ENCODE measurements around the gene SRSF9. TPM values are rescaled to one million over a fixed set of nuclear protein-coding genes. Genes with fewer than 3 reads are reported as not detected.

SRSF9 gene
- polyA plus RNA-seq, 3 donors = 127 to 218 (median 200) TPM

GRCh38 chr12:120490833-120491512, 21.4 kb upstream of the SRSF9 start:
- peaks cover 9% of the 10 kb centered on the region for H3K4me1 Mint-ChIP-seq
- Histone ChIP-seq H4K20me1 (ENCODE audit: insufficient read depth, low read length) (no peaks in the 10 kb centered on the region), H3K36me3 (replicated peaks in 1 of 2; ENCODE audit: control insufficient read depth in 1 of 2, insufficient read depth in 2 of 2, low read length in 2 of 2) (no peaks in the 10 kb centered on the region), H3K9ac (ENCODE audit: insufficient read depth, low read length, poor library complexity, severe bottlenecking) (no peak overlapping the region), H3K27me3 (ENCODE audit: control insufficient read depth in 2 of 2, insufficient read depth in 2 of 2, low read length in 2 of 2) (no peaks in the 10 kb centered on the region), H3K79me2 (ENCODE audit: insufficient read depth, low read length) (peaks cover 2% of the 10 kb centered on the region), H3K27ac (ENCODE audit: low read depth in 1 of 2, low read length in 2 of 2) (no peak overlapping the region), H2AFZ (ENCODE audit: insufficient read depth, low read depth, low read length, poor library complexity, severe bottlenecking) (no peak overlapping the region), H3K4me2 (replicated peaks; ENCODE audit: extremely low read depth, low read length, poor library complexity, severe bottlenecking) (no peak overlapping the region), H3K4me1 (ENCODE audit: control insufficient read depth in 1 of 2, insufficient read depth in 2 of 2, low read length in 2 of 2) (peaks cover 4 to 6% of the 10 kb centered on the region in 2 donors), H3K4me3 (replicated peaks in 1 of 3; ENCODE audit: low read depth in 2 of 3, low read length in 3 of 3) (no peak overlapping the region), H3K9me3 (replicated peaks in 1 of 2; ENCODE audit: control insufficient read depth in 1 of 2, insufficient read depth in 1 of 2, low read length in 2 of 2) (no peaks in the 10 kb centered on the region)
- WGBS (ENCODE audit: insufficient coverage) = 100% methylated on average over 1 of the region's 2 CpGs
- H3K27me3 Mint-ChIP-seq (ENCODE audit: low read depth in 3 of 3) = peaks cover 0 to 2% (median 1%) of the 10 kb centered on the region in 3 donors
- intact Hi-C loops (cut with micrococcal nuclease) = no loop called here
- DNase-seq = no peak
- TF ChIP-seq, protein P1, sequence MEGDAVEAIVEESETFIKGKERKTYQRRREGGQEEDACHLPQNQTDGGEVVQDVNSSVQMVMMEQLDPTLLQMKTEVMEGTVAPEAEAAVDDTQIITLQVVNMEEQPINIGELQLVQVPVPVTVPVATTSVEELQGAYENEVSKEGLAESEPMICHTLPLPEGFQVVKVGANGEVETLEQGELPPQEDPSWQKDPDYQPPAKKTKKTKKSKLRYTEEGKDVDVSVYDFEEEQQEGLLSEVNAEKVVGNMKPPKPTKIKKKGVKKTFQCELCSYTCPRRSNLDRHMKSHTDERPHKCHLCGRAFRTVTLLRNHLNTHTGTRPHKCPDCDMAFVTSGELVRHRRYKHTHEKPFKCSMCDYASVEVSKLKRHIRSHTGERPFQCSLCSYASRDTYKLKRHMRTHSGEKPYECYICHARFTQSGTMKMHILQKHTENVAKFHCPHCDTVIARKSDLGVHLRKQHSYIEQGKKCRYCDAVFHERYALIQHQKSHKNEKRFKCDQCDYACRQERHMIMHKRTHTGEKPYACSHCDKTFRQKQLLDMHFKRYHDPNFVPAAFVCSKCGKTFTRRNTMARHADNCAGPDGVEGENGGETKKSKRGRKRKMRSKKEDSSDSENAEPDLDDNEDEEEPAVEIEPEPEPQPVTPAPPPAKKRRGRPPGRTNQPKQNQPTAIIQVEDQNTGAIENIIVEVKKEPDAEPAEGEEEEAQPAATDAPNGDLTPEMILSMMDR (IDR thresholded peaks at IDR 0.05) = no peak
- peak overlapping the region in 2 of 7 donors; percentile 43 to 67 for H3K27ac Mint-ChIP-seq
- H3K36me3 Mint-ChIP-seq = no peaks in the 10 kb centered on the region
- H3K9me3 Mint-ChIP-seq = no peaks in the 10 kb centered on the region
- H3K4me3 Mint-ChIP-seq = no peak overlapping the region

DNA sequence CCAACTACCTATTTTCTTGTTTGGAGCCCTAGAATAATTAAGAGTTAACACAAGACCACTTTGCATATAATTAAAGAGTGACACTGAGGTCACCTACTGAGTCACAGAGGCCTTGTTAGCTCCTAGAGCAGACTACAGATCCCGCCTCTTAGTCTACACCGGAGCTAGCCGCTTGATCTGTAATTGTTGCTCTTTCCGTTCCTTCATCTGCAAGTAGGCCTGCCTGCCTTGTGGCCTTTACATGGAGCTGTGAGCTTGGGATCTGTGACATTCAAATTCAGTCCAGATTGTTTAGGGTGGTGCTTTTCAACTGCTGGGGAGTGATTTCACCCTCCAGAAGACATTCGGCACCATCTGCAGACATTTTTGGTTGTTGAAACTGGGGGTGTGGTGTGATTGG, 20.8 kb upstream of the SRSF9 start:
- Histone ChIP-seq H3K27ac (ENCODE audit: low read depth in 1 of 2, low read length in 2 of 2) (no peak overlapping the region), H3K27me3 (ENCODE audit: control insufficient read depth in 2 of 2, insufficient read depth in 2 of 2, low read length in 2 of 2) (no peaks in the 10 kb centered on the region), H3K4me1 (ENCODE audit: control insufficient read depth in 1 of 2, insufficient read depth in 2 of 2, low read length in 2 of 2) (peaks cover 3 to 4% of the 10 kb centered on the region in 2 donors), H2AFZ (ENCODE audit: insufficient read depth, low read depth, low read length, poor library complexity, severe bottlenecking) (no peak overlapping the region), H4K20me1 (ENCODE audit: insufficient read depth, low read length) (no peaks in the 10 kb centered on the region), H3K4me3 (replicated peaks in 1 of 3; ENCODE audit: low read depth in 2 of 3, low read length in 3 of 3) (no peak overlapping the region), H3K4me2 (replicated peaks; ENCODE audit: extremely low read depth, low read length, poor library complexity, severe bottlenecking) (no peak overlapping the region), H3K36me3 (replicated peaks in 1 of 2; ENCODE audit: control insufficient read depth in 1 of 2, insufficient read depth in 2 of 2, low read length in 2 of 2) (no peaks in the 10 kb centered on the region), H3K9me3 (replicated peaks in 1 of 2; ENCODE audit: control insufficient read depth in 1 of 2, insufficient read depth in 1 of 2, low read length in 2 of 2) (no peaks in the 10 kb centered on the region), H3K79me2 (ENCODE audit: insufficient read depth, low read length) (no peaks in the 10 kb centered on the region), H3K9ac (ENCODE audit: insufficient read depth, low read length, poor library complexity, severe bottlenecking) (no peak overlapping the region)
- TF ChIP-seq, protein P1 (IDR thresholded peaks at IDR 0.05) = no peak
- DNase-seq = no peak
- Mint-ChIP-seq H3K9me3 (no peaks in the 10 kb centered on the region), H3K4me1 (peaks cover 8% of the 10 kb centered on the region), H3K27ac (no peak overlapping the region), H3K4me3 (no peak overlapping the region), H3K36me3 (no peaks in the 10 kb centered on the region), H3K27me3 (ENCODE audit: low read depth in 3 of 3) (peaks cover 0 to 2% (median 1%) of the 10 kb centered on the region in 3 donors)
- WGBS (ENCODE audit: insufficient coverage) = 100% methylated on average over 4 of the region's 5 CpGs
- intact Hi-C loops (cut with micrococcal nuclease) = no loop called here

All from CD14-positive monocyte (primary cell).